Endothelial cell of umbilical vein (primary cell): Measurements from ENCODE around the gene PABPN1. TPM values are rescaled to one million over a fixed set of nuclear protein-coding genes. Genes with fewer than 3 reads are reported as not detected.

ENCODE experiments used
- BruUV-seq: library from RNA; stranded (reverse); fragments of 400-500 nt; replicated peaks from 2 replicates; lab custom pipeline; 2021; lab: Mats Ljungman, UMichigan
- CTCF ChIA-PET: fragments of 300-600, 350-600 bp; sonication (Branson Sonifier 250); formaldehyde crosslinking; loops from one replicate; lab custom pipeline; 2021; ENCODE audit warnings: antibody characterized with exemption, inconsistent platforms; lab: Charles Lee
- POLR2A ChIA-PET: fragments of 300-600, 350-600 bp; sonication (Branson Sonifier 250); formaldehyde crosslinking; loops from one replicate; lab custom pipeline; 2021; ENCODE audit warnings: antibody characterized with exemption, inconsistent platforms; lab: Charles Lee
- DNase-seq: peaks from one replicate; pipeline ENCODE4 v3.0.0-alpha.2; 2011; ENCODE audit warnings: low read depth, low spot score
- FAIRE-seq: peaks from 2 replicates; lab custom pipeline; 2011; peaks lifted over from hg19 to GRCh38; lab: Jason Lieb, UNC
- H2AFZ ChIP-seq: 2 replicates; pipeline ENCODE4 v1.6.0; 2012; ENCODE audit warnings: low read depth, low read length, control low read depth, inconsistent platforms
- H3K27ac ChIP-seq: 2 replicates; pipeline ENCODE4 v1.5.1; 2011; ENCODE audit warnings: low read depth, mild to moderate bottlenecking, control low read depth, low read length, moderate library complexity; ENCODE audit not compliant: insufficient read depth
- H3K27me3 ChIP-seq, 2 experiments: 2 replicates each; pipeline versions ENCODE4 v1.6.0 to v1.6.1; 2011; ENCODE audit warnings: low read length in 2 of 2, mixed read lengths in 1 of 2; ENCODE audit not compliant: control insufficient read depth in 2 of 2, insufficient read depth in 2 of 2
- H3K36me3 ChIP-seq, 2 experiments: 2 replicates in 1 of 2; 3 replicates in 1 of 2; pipeline ENCODE4 v1.5.1; 2011; ENCODE audit warnings: low read length in 2 of 2, mild to moderate bottlenecking in 1 of 2, moderate library complexity in 1 of 2; ENCODE audit not compliant: control insufficient read depth in 2 of 2, insufficient read depth in 2 of 2; ENCODE audit errors: extremely low read depth in 1 of 2
- H3K4me1 ChIP-seq: 3 replicates; pipeline ENCODE4 v1.5.1; 2011; ENCODE audit warnings: mild to moderate bottlenecking, low read length; ENCODE audit not compliant: control insufficient read depth, insufficient read depth; ENCODE audit errors: extremely low read depth
- H3K4me2 ChIP-seq: 2 replicates; pipeline ENCODE4 v1.6.1; 2011; ENCODE audit warnings: low read length, control low read depth, mixed read lengths; ENCODE audit not compliant: insufficient read depth
- H3K4me3 ChIP-seq, 3 experiments: fragments of 200-600 bp in 1 of 3; sonication (generic), shearing (Covaris generic) in 1 of 3; replicated peaks in 1 of 3; 2 replicates each; pipeline ENCODE4 v1.5.1; 2011 to 2016; ENCODE audit warnings: control low read depth in 3 of 3, low read length in 3 of 3, mild to moderate bottlenecking in 2 of 3, inconsistent platforms in 1 of 3, low read depth in 1 of 3, moderate library complexity in 1 of 3; ENCODE audit not compliant: insufficient read depth in 1 of 3
- H3K79me2 ChIP-seq: 2 replicates; pipeline ENCODE4 v1.6.0; 2012; ENCODE audit warnings: low read length, inconsistent platforms; ENCODE audit not compliant: control insufficient read depth, insufficient read depth
- H3K9ac ChIP-seq: replicated peaks from 2 replicates; pipeline ENCODE3; 2011; ENCODE audit warnings: low read length, control low read depth; ENCODE audit not compliant: insufficient read depth; ENCODE audit errors: extremely low read depth
- H3K9me1 ChIP-seq: replicated peaks from 3 replicates; pipeline ENCODE4 v1.6.0; 2011; ENCODE audit warnings: mild to moderate bottlenecking, low read length; ENCODE audit not compliant: control insufficient read depth, insufficient read depth; ENCODE audit errors: extremely low read depth
- H3K9me3 ChIP-seq: replicated peaks from 2 replicates; pipeline ENCODE4 v1.5.1; 2012; ENCODE audit warnings: low read length, inconsistent platforms; ENCODE audit not compliant: control insufficient read depth, insufficient read depth
- H4K20me1 ChIP-seq: replicated peaks from 2 replicates; pipeline ENCODE3; 2011; ENCODE audit warnings: mild to moderate bottlenecking, low read length; ENCODE audit not compliant: control insufficient read depth, insufficient read depth; ENCODE audit errors: extremely low read depth
- CTCF ChIP-seq, 2 donors: IDR thresholded peaks; 1 replicate in 1 of 2; 2 replicates in 1 of 2; pipeline ENCODE4 v1.5.1; 2011; ENCODE audit warnings: low read length in 2 of 2, mild to moderate bottlenecking in 2 of 2, moderate library complexity in 2 of 2, control low read depth in 1 of 2, inconsistent platforms in 1 of 2, low read depth in 1 of 2; ENCODE audit not compliant: insufficient read depth in 1 of 2; ENCODE audit errors: extremely low read depth in 1 of 2
- EZH2 ChIP-seq: IDR thresholded peaks from 2 replicates; pipeline ENCODE4 v1.6.1; 2012; ENCODE audit warnings: borderline replicate concordance, low read depth, mild to moderate bottlenecking, moderate library complexity, low read length, inconsistent platforms; ENCODE audit not compliant: severe bottlenecking
- POLR2A ChIP-seq: IDR thresholded peaks from 2 replicates; pipeline ENCODE4 v1.6.1; 2012; ENCODE audit warnings: low read depth, mild to moderate bottlenecking, control low read depth, low read length
- POLR2AphosphoS5 ChIP-seq: IDR thresholded peaks from 2 replicates; pipeline ENCODE4 v1.6.1; 2012; ENCODE audit warnings: low read depth, mild to moderate bottlenecking, control low read depth, low read length, moderate library complexity; ENCODE audit not compliant: insufficient read depth
- dilution Hi-C: fragments of 300-500 bp; cut with MboI; formaldehyde crosslinking; loops from one replicate; pipeline ENCODE4 v1.15.0; 2019; ENCODE audit warnings: low sequenced_read_pairs; ENCODE audit not compliant: extremely low pct_ligation_motif_present
- intact Hi-C: fragments of 100-400 bp; cut with micrococcal nuclease; formaldehyde crosslinking; loops from one replicate; pipeline ENCODE4 v1.10.0; 2022
- polyA plus RNA-seq, 4 experiments: library from polyadenylated mRNA; depleted of rRNA in 3 of 4; stranded (reverse) in 3 of 4; unstranded in 1 of 4; fragments of >200 nt; gene quantifications; 2 replicates each; pipeline versions ENCODE4 v1.2.1 to v1.2.3, GENCODE V29; 2011 to 2012; ENCODE audit warnings: missing spikeins in 1 of 4
- total RNA-seq: library from RNA; stranded (reverse); gene quantifications from 2 replicates; pipeline ENCODE4 v1.2.3, GENCODE V29; 2021

Gene PABPN1
- total and polyA plus RNA-seq, 2 donors (not counting 3 experiments of a cell fraction or from before 2014, with no cell fraction given) = 231 TPM

GRCh38 chr14:23321572-23322547, 603 bp downstream of the PABPN1 start:
- Histone ChIP-seq H3K9ac (peak overlapping the region; percentile 96), H3K27me3 (no peaks in the 10 kb centered on the region)
- BruUV-seq = no TSS peak

More at GRCh38 chr14:23321572-23322547, 603 bp downstream of the PABPN1 start:
- DNase-seq = peak; percentile 50
- H3K4me1 ChIP-seq = peaks cover 16% of the 10 kb centered on the region
- CTCF ChIA-PET = interaction anchor here (0.7 to 2.9 kb wide), 16 partner anchors 9 to 253 kb away, joined by 3 to 20 read pairs (median 3); partner anchors contain the start of genes BCL2L2, HOMEZ and PPP1R3E
- FAIRE-seq = peak; percentile 15
- peak overlapping the region; percentile 77 for H3K27ac ChIP-seq
- H3K4me2 ChIP-seq = peak overlapping the region; percentile 64
- peaks cover 26% of the 10 kb centered on the region for H3K79me2 ChIP-seq
- POLR2A ChIA-PET = interaction anchor here (0.9 to 2.0 kb wide), 3 partner anchors 15 to 227 kb away, joined by 3 to 13 read pairs (median 6); partner anchors contain the start of genes ACIN1, BCL2L2 and C14orf119
- H3K9me1 ChIP-seq = no peaks in the 10 kb centered on the region
- dilution Hi-C loops = no loop called here
- peaks cover 12 to 15% of the 10 kb centered on the region in 2 experiments for H3K36me3 ChIP-seq
- no peaks in the 10 kb centered on the region for H3K9me3 ChIP-seq
- H3K4me3 ChIP-seq = peak overlapping the region; percentile 90 to 97 (median 95)
- no peak for TF ChIP-seq CTCF (IDR thresholded peaks at IDR 0.05; ENCODE audit: extremely low read depth in 1 of 2, insufficient read depth in 1 of 2, low read depth in 1 of 2, low read length in 2 of 2)
- TF ChIP-seq POLR2AphosphoS5 = no peak
- TF ChIP-seq EZH2 = no peak
- peak; percentile 69 for TF ChIP-seq POLR2A
- H2AFZ ChIP-seq = peak overlapping the region; percentile 14
- H4K20me1 ChIP-seq = no peaks in the 10 kb centered on the region
- intact Hi-C loops = loop anchor here (1.0 to 2.0 kb wide), 5 partner anchors 16 to 227 kb away; partner anchors contain the start of genes ACIN1, BCL2L2, C14orf119 and HOMEZ
